Activated CD8-positive, alpha-beta T cell treated with anti-CD3 and anti-CD28 coated beads for 36 hours (primary cell): ENCODE measurements around the gene LMF1. TPM values are rescaled to one million over a fixed set of nuclear protein-coding genes. Genes with fewer than 3 reads are reported as not detected.

Source experiments
- ATAC-seq: fragments of 200-7000 bp; cut with Tn5 transposase; one replicate; pipeline ENCODE4 v1.10.0; 2021; ENCODE audit warnings: mild to moderate bottlenecking, moderate library complexity
- CTCF ChIA-PET: fragments of 350-600 bp; sonication (Branson Sonifier 250); formaldehyde crosslinking; loops from one replicate; lab custom pipeline; 2021; ENCODE audit warnings: antibody characterized with exemption; lab: Charles Lee
- POLR2A ChIA-PET: fragments of 350-600 bp; sonication (Branson Sonifier 250); formaldehyde crosslinking; loops from one replicate; lab custom pipeline; 2021; ENCODE audit warnings: antibody characterized with exemption; lab: Charles Lee
- DNase-seq: peaks from one replicate; pipeline ENCODE4 v3.0.0-alpha.2; 2020
- H3K27ac Mint-ChIP-seq: one replicate; pipeline ENCODE4 v1.8.0; 2021; ENCODE audit warnings: mild to moderate bottlenecking, mixed read lengths
- H3K27me3 Mint-ChIP-seq: one replicate; pipeline ENCODE4 v1.8.0; 2021; ENCODE audit warnings: mixed read lengths
- H3K36me3 Mint-ChIP-seq: one replicate; pipeline ENCODE4 v1.8.0; 2021; ENCODE audit warnings: low read depth, mixed read lengths
- H3K4me1 Mint-ChIP-seq: one replicate; pipeline ENCODE4 v1.8.0; 2021; ENCODE audit warnings: low read depth, mixed read lengths
- H3K4me3 Mint-ChIP-seq: one replicate; pipeline ENCODE4 v1.8.0; 2021; ENCODE audit warnings: mild to moderate bottlenecking, moderate library complexity, mixed read lengths
- H3K9me3 Mint-ChIP-seq: one replicate; pipeline ENCODE4 v1.8.0; 2021; ENCODE audit warnings: mixed read lengths
- intact Hi-C: fragments of 100-400 bp; cut with micrococcal nuclease; formaldehyde crosslinking; loops from one replicate; pipeline ENCODE4 v1.10.0; 2022
- total RNA-seq, 2 experiments: library from RNA; stranded (reverse); gene quantifications; one replicate each; pipeline ENCODE4 v1.2.3, GENCODE V29; 2021
- TF ChIP-seq, protein P1 (sequence below): fragments of 200-600 bp; IDR thresholded peaks from one replicate; pipeline ENCODE4 v1.8.0; 2022; ENCODE audit warnings: antibody characterized with exemption, mild to moderate bottlenecking

The LMF1 gene
- total RNA-seq, 2 experiments from 2014 or later = 8.7 to 9.7 TPM

DNA sequence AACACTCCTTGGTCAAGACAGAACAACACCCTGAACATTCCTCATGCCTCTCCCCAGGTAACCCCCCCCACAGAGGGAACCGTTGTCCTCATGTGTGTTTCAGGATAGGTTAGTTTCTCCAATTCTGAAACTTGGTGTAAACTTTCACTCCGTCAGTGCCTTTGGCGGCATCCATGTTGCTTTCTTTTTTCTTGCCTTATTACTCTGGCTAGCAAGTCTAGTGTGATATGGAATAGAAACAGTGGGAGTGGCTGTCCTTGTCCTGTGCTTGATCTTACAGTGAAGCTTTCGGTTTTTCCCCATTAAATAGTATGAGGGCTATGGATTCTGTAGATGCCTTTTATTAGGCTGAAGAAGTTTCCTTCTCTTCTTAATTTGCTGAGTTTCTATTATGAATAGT is 134.6 kb downstream of the LMF1 start:
- Mint-ChIP-seq H3K36me3 (peaks cover 1% of the 10 kb centered on the region), H3K4me1 (no peaks in the 10 kb centered on the region), H3K27ac (no peak overlapping the region), H3K4me3 (no peak overlapping the region), H3K27me3 (peaks cover 2% of the 10 kb centered on the region), H3K9me3 (peaks cover 9% of the 10 kb centered on the region)
- TF ChIP-seq, protein P1, sequence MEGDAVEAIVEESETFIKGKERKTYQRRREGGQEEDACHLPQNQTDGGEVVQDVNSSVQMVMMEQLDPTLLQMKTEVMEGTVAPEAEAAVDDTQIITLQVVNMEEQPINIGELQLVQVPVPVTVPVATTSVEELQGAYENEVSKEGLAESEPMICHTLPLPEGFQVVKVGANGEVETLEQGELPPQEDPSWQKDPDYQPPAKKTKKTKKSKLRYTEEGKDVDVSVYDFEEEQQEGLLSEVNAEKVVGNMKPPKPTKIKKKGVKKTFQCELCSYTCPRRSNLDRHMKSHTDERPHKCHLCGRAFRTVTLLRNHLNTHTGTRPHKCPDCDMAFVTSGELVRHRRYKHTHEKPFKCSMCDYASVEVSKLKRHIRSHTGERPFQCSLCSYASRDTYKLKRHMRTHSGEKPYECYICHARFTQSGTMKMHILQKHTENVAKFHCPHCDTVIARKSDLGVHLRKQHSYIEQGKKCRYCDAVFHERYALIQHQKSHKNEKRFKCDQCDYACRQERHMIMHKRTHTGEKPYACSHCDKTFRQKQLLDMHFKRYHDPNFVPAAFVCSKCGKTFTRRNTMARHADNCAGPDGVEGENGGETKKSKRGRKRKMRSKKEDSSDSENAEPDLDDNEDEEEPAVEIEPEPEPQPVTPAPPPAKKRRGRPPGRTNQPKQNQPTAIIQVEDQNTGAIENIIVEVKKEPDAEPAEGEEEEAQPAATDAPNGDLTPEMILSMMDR = no peak
- DNase-seq (no peak), ATAC-seq (no peak)
- intact Hi-C loops = no loop called here
- CTCF ChIA-PET = no interaction called here
- POLR2A ChIA-PET = no interaction called here

DNA sequence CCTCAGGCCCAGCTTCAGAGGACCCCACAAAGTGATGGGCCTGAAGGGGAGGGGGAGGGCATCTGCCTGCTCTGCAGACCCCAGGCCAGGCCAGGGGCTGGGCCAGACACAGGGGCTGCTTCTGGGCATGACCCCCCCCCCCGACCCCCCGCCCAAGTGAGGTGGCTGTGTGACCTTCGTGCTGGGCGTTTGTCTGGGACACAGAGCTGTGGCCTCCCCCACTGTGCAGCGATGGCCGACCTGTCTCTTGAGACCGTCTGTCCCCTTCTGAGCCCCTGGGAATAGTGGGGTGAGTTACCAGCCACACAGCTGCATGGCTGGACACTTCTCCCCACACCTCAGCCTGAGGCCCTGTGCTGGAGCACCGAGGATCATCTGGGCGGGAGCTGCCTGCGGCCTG is 135.4 kb downstream of the LMF1 start:
- ATAC-seq (no peak), DNase-seq (no peak)
- peaks cover 9% of the 10 kb centered on the region for H3K9me3 Mint-ChIP-seq
- POLR2A ChIA-PET = no interaction called here
- intact Hi-C loops = no loop called here
- H3K36me3 Mint-ChIP-seq = peaks cover 1% of the 10 kb centered on the region
- H3K27ac Mint-ChIP-seq = no peak overlapping the region
- TF ChIP-seq, protein P1 = no peak
- CTCF ChIA-PET = no interaction called here
- H3K4me1 Mint-ChIP-seq = no peaks in the 10 kb centered on the region
- H3K4me3 Mint-ChIP-seq = no peak overlapping the region
- peaks cover 2% of the 10 kb centered on the region for H3K27me3 Mint-ChIP-seq

DNA sequence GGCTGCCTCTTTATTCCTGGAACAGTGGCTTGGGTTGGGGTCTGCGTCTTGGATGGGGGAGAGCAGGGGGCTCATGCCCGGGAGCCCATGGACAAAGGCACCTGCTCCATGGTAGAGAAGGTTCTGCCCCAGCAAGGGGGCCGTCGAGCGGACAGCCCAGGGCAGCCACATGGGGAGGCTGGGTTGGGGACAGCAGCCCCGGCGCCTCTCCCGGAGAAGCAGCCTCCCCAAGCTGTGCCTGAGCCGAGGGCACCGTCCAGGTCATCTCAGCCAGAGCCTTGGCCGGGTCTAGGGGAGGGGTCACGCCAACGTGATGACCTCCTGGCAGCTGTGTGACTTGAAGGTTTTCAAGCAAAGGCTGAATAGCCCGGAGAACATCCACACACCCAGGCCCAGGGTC is 137.4 kb downstream of the LMF1 start:
- intact Hi-C loops = no loop called here
- DNase-seq = no peak
- Mint-ChIP-seq H3K9me3 (peaks cover 9% of the 10 kb centered on the region), H3K27ac (no peak overlapping the region), H3K4me1 (no peaks in the 10 kb centered on the region), H3K27me3 (peaks cover 2% of the 10 kb centered on the region), H3K4me3 (no peak overlapping the region), H3K36me3 (peaks cover 1% of the 10 kb centered on the region)
- TF ChIP-seq, protein P1 = no peak
- POLR2A ChIA-PET = no interaction called here
- CTCF ChIA-PET = no interaction called here
- no peak for ATAC-seq

DNA sequence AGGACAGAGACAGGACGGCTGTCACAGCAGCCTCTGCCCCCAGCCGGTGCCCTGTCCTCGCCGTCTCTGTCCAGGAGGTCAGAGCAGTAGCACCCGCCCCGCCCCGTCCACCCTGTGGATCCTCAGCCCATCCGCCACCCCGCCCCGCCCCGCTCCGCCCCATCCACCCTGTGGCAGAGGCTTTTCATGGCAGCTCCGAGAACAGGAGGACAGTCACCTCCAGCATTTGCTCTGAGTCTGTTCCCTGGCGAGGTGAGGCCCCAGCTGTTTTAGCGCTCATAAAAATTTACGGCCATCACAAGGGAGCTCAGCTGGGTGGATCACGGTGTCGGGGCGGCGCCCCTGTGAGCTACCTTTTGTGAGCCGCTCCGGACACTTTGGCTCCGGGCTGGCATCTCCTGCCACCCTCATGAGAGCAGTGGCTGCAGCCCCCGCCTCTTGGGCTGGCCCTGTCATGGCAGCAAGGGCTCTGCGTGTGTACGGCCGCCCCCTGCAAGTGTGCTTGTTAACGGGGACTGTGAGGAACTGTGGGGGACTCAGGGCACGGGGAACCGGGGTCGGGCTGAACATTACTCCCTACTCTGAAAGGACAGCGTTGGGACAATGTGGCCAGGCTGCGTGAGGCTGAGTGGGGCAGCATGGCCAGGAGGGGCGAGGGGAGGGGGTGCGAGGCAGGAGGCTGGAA is 138.0 kb downstream of the LMF1 start:
- ChIA-PET POLR2A (interaction anchor here (0.6 kb wide), 1 partner anchor 483 kb away, joined by 4 read pairs; no protein-coding TSS in a partner anchor), CTCF (no interaction called here)
- no peak for DNase-seq
- Mint-ChIP-seq H3K27me3 (peaks cover 2% of the 10 kb centered on the region), H3K9me3 (peaks cover 9% of the 10 kb centered on the region), H3K4me3 (no peak overlapping the region), H3K4me1 (no peaks in the 10 kb centered on the region), H3K36me3 (no peaks in the 10 kb centered on the region), H3K27ac (no peak overlapping the region)
- TF ChIP-seq, protein P1 = no peak
- no peak for ATAC-seq
- intact Hi-C loops = no loop called here

DNA sequence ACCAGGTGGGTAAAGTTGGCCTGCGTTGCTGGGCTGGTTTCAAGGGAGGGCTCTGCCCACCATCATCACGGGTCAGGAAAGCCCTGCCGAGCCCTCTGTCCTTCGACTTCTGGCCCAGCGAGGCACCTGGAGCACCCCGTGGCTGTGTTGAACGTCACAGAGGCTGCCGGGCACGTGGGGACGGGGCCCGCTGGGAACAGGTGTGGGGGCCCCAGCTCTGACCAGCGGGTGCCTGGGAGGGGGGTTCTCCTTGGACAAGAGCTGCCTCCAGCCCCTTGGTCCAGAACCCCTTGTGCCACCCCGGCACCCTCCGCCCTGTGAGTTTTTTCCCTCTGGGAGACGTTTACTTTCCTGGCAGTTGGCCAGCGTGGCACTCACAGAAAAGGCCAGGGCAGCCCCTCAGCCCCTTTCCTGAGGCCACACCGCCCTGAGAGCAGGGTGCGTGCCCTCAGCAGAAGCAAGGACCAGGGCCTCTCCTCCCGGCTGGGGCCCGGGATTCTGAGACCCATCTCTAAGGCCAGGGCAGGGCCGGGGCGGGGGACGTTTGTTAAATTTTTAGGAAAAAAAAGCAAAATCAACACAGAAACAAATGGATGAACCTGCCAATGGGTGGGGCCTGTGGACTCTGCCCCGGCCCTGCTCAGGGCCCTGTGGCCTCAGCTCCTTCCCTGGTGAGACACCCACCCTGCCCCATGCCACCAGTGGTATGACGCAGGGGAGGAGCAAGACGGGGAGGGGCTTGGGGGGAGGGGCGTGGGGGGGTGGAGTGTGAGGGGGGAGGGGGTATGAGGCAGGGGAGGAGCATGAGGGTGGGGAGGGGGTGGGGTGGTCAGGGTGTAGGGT is 139.0 kb downstream of the LMF1 start:
- no peak overlapping the region for H3K27ac Mint-ChIP-seq

More for the DNA sequence above, 139.0 kb downstream of the LMF1 start:
- DNase-seq (no peak), ATAC-seq (no peak)
- H3K4me3 Mint-ChIP-seq = no peak overlapping the region
- intact Hi-C loops = no loop called here
- POLR2A ChIA-PET = interaction anchor here (0.6 kb wide), 1 partner anchor 484 kb away, joined by 4 read pairs; no protein-coding TSS in a partner anchor
- peaks cover 9% of the 10 kb centered on the region for H3K9me3 Mint-ChIP-seq
- CTCF ChIA-PET = no interaction called here
- H3K4me1 Mint-ChIP-seq = no peaks in the 10 kb centered on the region
- H3K36me3 Mint-ChIP-seq = no peaks in the 10 kb centered on the region
- TF ChIP-seq, protein P1 = no peak
- H3K27me3 Mint-ChIP-seq = peaks cover 2% of the 10 kb centered on the region
